ENCODE results near the gene MLPH. TPM values are rescaled to one million over a fixed set of nuclear protein-coding genes. Genes with fewer than 3 reads are reported as not detected.
"Not testable (repeated sequence)": the region's sequence is repeated elsewhere in the genome, so short reads cannot be mapped to it uniquely, and the experiment has no call there.

Gene MLPH
- total RNA-seq, 1 donor from 2014 or later, result 55.0 TPM

GRCh38 chr2:237577956-237578870 is 91.2 kb downstream of the MLPH start:
- ATAC-seq, result no peak
- DNase-seq (ENCODE audit: low spot score), result no peak

- DNase-seq (ENCODE audit: low spot score) (no peak), ATAC-seq (no peak)
Measured at GRCh38 chr2:237581326-237581725, 94.3 kb downstream of the MLPH start.

- ATAC-seq, result peak; percentile 86
Measured at GRCh38 chr2:237581751-237582746, 95.0 kb downstream of the MLPH start.

GRCh38 chr2:237583385-237584295 is 96.6 kb downstream of the MLPH start:
- DNase-seq (ENCODE audit: low spot score) (no peak), ATAC-seq (no peak)

More at GRCh38 chr2:237581751-237582746, 95.0 kb downstream of the MLPH start:
- peak; percentile 92 for DNase-seq (ENCODE audit: low spot score)

GRCh38 chr2:237585590-237586221 is 98.7 kb downstream of the MLPH start:
- ATAC-seq, result peak; percentile 3
- DNase-seq (ENCODE audit: low spot score), result peak; percentile 60

GRCh38 chr2:237588044-237588696 is 101.1 kb downstream of the MLPH start:
- peak; percentile 68 for ATAC-seq
- DNase-seq (ENCODE audit: low spot score), result peak; percentile 80

- peak; percentile 62 for ATAC-seq
- DNase-seq (ENCODE audit: low spot score), result peak; percentile 96
Measured at GRCh38 chr2:237590272-237591140, 103.5 kb downstream of the MLPH start, which contains the start of gene RAB17. TSS of gene RAB17 (minus strand) at chr2:237590734. CDS start at chr2:237586154, 4,580 bp downstream.

GRCh38 chr2:237591141-237591881 is 104.3 kb downstream of the MLPH start:
- no peak for ATAC-seq
- peak; percentile 51 for DNase-seq (ENCODE audit: low spot score)

- no peak for ATAC-seq
- DNase-seq (ENCODE audit: low spot score), result peak; percentile 40
Measured at GRCh38 chr2:237592425-237592980, 105.5 kb downstream of the MLPH start.

DNA sequence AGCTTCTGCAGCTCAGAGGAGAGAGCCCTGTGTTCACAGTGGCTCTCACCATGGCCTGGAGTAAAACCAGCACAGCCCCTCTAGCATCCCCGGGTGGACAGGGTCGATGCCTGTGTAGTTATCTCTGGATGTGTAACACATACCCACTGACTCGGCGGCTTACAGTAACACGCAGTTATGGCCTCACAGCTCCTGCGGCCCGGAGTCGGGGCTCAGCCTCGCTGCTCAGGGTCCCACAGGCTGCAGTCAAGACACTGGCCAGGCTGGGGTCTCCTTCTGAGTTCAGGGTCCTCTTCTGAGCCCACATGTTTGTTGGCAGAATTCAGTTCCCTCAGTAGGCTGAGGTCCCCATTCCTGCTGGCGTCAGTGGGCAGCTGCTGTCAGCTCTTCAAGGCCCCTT is 106.0 kb downstream of the MLPH start:
- ATAC-seq, result no peak
- DNase-seq (ENCODE audit: low spot score), result no peak

DNA sequence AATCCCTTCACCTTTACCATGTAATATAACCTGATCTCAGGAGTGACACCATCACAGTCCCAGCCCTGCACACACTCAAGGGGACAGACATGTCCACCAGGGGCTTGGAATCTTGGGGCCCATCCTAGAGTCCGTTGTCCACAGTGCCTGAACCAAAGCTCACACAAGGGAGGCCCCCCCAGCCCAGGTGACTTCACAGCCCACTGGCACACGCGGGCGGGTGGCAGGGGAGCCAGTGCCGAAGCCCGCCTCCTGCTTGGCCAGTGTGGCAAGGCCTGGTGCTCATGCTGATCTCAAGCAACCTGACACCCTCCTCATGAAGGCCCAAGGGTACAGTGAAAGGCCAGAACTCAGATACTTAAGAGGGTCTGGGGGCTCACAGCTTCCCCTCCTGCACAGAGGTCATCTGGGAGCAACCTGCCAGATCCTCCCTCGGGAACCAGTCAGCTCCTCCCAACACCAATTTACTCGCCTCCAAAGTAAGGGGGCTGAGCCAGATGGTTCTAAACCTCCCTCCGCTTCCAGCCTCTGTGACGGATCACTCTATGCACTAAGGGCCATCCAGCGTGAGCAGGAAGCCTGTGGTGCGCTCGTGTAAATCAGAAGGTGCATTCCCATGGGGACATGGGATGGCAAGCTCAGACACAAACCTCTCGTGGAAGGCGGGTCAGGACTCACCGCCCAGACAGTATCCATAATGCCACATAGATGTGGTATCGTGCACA is 106.7 kb downstream of the MLPH start:
- DNase-seq (ENCODE audit: low spot score) (no peak), ATAC-seq (no peak)

GRCh38 chr2:237594514-237594871 is 107.4 kb downstream of the MLPH start:
- DNase-seq (ENCODE audit: low spot score) (peak; percentile 45), ATAC-seq (no peak)

- ATAC-seq; DNase-seq (ENCODE audit: low spot score): not testable (repeated sequence)
Measured at GRCh38 chr2:237595829-237596519, 108.9 kb downstream of the MLPH start.

GRCh38 chr2:237596520-237597195 is 109.6 kb downstream of the MLPH start:
- DNase-seq (ENCODE audit: low spot score) (peak; percentile 41), ATAC-seq (no peak)
